ENCODE results near the gene KLHL12.
A peak's percentile ranks its signal among the peaks of the same experiment; 100 is the strongest.

The KLHL12 gene

GRCh38 chr1:202965422-202965821 lies 38.4 kb upstream of the KLHL12 start:
- no peak for ATAC-seq
- no peak for TF ChIP-seq BACH2 (CRISPR knock-in tag; IDR thresholded peaks at IDR 0.05; ENCODE audit: borderline replicate concordance)
- no peak for TF ChIP-seq PPARA (CRISPR knock-in tag; IDR thresholded peaks at IDR 0.05; ENCODE audit: borderline replicate concordance)
- no peak for TF ChIP-seq RARB (CRISPR knock-in tag; IDR thresholded peaks at IDR 0.05)
- TF ChIP-seq, protein P1, sequence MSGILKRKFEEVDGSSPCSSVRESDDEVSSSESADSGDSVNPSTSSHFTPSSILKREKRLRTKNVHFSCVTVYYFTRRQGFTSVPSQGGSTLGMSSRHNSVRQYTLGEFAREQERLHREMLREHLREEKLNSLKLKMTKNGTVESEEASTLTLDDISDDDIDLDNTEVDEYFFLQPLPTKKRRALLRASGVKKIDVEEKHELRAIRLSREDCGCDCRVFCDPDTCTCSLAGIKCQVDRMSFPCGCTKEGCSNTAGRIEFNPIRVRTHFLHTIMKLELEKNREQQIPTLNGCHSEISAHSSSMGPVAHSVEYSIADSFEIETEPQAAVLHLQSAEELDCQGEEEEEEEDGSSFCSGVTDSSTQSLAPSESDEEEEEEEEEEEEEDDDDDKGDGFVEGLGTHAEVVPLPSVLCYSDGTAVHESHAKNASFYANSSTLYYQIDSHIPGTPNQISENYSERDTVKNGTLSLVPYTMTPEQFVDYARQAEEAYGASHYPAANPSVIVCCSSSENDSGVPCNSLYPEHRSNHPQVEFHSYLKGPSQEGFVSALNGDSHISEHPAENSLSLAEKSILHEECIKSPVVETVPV (CRISPR knock-in tag; IDR thresholded peaks at IDR 0.05), result no peak
- TF ChIP-seq, protein P2, sequence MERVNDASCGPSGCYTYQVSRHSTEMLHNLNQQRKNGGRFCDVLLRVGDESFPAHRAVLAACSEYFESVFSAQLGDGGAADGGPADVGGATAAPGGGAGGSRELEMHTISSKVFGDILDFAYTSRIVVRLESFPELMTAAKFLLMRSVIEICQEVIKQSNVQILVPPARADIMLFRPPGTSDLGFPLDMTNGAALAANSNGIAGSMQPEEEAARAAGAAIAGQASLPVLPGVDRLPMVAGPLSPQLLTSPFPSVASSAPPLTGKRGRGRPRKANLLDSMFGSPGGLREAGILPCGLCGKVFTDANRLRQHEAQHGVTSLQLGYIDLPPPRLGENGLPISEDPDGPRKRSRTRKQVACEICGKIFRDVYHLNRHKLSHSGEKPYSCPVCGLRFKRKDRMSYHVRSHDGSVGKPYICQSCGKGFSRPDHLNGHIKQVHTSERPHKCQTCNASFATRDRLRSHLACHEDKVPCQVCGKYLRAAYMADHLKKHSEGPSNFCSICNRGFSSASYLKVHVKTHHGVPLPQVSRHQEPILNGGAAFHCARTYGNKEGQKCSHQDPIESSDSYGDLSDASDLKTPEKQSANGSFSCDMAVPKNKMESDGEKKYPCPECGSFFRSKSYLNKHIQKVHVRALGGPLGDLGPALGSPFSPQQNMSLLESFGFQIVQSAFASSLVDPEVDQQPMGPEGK (CRISPR knock-in tag; IDR thresholded peaks at IDR 0.05; ENCODE audit: borderline replicate concordance), result no peak

DNA sequence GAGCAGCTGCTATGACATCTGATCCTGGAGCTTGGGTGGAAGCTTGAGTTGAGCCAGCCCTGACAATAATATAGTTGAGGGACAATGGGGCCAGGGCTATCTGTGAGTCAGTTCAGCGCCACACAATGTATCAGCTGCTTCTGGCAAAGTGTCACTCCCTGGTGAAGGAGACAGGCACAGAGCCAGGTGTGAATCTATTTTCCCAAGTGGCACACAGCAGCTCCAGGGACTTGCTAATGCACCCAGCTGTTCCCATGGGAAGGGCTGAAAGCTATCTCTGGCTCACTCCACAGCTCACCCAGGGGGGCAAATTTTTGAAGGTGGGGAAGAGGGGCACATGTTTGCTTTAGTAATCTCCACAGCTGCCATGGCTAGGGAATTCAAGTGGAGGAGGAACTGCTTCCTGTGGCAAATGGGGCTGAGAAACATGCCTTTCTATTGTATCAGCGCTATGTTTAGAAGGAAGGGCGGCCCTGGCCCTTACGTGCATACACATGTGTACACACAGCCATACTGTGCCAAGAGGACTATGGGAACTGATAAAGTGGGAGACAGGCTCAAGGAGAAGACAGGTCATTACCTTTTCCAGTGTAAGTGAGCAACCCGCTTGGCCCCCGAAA lies 37.9 kb upstream of the KLHL12 start:
- ATAC-seq, result no peak
- TF ChIP-seq GLIS3 (CRISPR knock-in tag; IDR thresholded peaks at IDR 0.05) (no peak), ZNF565 (CRISPR knock-in tag; conservative IDR thresholded peaks at IDR 0.05; ENCODE audit: low read depth) (no peak), SNAI2 (CRISPR knock-in tag; IDR thresholded peaks at IDR 0.05) (no peak), CSDC2 (CRISPR knock-in tag; IDR thresholded peaks at IDR 0.05) (no peak), ZNF8 (CRISPR knock-in tag; IDR thresholded peaks at IDR 0.05) (no peak), BACH2 (CRISPR knock-in tag; IDR thresholded peaks at IDR 0.05; ENCODE audit: borderline replicate concordance) (no peak), POU6F1 (CRISPR knock-in tag; IDR thresholded peaks at IDR 0.05; ENCODE audit: borderline replicate concordance, low read depth) (no peak), ZC3H10 (CRISPR knock-in tag; IDR thresholded peaks at IDR 0.05) (no peak), ZNF70 (CRISPR knock-in tag; IDR thresholded peaks at IDR 0.05) (no peak), TOX (CRISPR knock-in tag; IDR thresholded peaks at IDR 0.05; ENCODE audit: borderline replicate concordance) (no peak), OSR1 (CRISPR knock-in tag; IDR thresholded peaks at IDR 0.05) (no peak)
- TF ChIP-seq, protein P3, sequence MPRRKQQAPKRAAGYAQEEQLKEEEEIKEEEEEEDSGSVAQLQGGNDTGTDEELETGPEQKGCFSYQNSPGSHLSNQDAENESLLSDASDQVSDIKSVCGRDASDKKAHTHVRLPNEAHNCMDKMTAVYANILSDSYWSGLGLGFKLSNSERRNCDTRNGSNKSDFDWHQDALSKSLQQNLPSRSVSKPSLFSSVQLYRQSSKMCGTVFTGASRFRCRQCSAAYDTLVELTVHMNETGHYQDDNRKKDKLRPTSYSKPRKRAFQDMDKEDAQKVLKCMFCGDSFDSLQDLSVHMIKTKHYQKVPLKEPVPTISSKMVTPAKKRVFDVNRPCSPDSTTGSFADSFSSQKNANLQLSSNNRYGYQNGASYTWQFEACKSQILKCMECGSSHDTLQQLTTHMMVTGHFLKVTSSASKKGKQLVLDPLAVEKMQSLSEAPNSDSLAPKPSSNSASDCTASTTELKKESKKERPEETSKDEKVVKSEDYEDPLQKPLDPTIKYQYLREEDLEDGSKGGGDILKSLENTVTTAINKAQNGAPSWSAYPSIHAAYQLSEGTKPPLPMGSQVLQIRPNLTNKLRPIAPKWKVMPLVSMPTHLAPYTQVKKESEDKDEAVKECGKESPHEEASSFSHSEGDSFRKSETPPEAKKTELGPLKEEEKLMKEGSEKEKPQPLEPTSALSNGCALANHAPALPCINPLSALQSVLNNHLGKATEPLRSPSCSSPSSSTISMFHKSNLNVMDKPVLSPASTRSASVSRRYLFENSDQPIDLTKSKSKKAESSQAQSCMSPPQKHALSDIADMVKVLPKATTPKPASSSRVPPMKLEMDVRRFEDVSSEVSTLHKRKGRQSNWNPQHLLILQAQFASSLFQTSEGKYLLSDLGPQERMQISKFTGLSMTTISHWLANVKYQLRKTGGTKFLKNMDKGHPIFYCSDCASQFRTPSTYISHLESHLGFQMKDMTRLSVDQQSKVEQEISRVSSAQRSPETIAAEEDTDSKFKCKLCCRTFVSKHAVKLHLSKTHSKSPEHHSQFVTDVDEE (CRISPR knock-in tag; IDR thresholded peaks at IDR 0.05), result no peak
- TF ChIP-seq, protein P1 (CRISPR knock-in tag; IDR thresholded peaks at IDR 0.05), result no peak

DNA sequence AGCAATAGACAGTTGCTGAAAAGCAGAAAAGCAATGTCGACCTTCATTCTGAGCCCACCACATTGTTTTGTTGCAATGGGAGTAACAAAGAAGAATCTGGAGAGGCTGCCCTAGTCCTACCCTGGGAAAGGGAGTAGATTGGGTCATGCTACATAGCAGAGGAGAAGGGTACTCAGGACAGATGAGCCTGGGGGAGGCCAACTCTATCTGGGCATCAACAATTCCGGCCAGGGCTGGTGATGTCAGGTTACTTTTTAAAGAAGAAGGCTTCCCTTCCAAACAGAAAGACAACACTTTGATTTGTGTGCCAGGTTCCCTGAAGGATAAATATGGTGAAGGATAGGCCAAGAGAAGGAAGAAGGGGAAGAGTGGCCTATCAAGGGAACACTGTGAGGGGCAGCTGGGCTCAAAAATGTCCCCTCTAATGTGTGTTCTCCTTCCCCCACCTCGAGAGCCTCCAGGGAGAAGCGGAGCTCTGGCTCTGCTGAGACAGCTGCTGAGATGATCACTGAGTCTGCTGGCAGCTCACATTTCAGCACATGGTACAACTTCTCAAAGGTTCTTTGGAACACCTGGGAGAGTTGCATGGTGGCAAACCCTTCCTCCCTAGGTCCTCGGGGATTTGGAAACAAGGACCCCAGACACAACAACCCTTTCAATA lies 34.3 kb upstream of the KLHL12 start:
- TF ChIP-seq ZNF8 (CRISPR knock-in tag; IDR thresholded peaks at IDR 0.05) (no peak), TCF4 (CRISPR knock-in tag; IDR thresholded peaks at IDR 0.05; ENCODE audit: borderline replicate concordance) (no peak)
- no peak for ATAC-seq

GRCh38 chr1:202959276-202959620 lies 32.2 kb upstream of the KLHL12 start:
- TF ChIP-seq CSDC2 (CRISPR knock-in tag; IDR thresholded peaks at IDR 0.05), result no peak
- TF ChIP-seq, protein P4, sequence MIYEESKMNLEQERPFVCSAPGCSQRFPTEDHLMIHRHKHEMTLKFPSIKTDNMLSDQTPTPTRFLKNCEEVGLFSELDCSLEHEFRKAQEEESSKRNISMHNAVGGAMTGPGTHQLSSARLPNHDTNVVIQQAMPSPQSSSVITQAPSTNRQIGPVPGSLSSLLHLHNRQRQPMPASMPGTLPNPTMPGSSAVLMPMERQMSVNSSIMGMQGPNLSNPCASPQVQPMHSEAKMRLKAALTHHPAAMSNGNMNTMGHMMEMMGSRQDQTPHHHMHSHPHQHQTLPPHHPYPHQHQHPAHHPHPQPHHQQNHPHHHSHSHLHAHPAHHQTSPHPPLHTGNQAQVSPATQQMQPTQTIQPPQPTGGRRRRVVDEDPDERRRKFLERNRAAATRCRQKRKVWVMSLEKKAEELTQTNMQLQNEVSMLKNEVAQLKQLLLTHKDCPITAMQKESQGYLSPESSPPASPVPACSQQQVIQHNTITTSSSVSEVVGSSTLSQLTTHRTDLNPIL (CRISPR knock-in tag; IDR thresholded peaks at IDR 0.05; ENCODE audit: low read depth), result no peak
- TF ChIP-seq, protein P2 (CRISPR knock-in tag; IDR thresholded peaks at IDR 0.05; ENCODE audit: borderline replicate concordance), result no peak
- peak; percentile 50 for ATAC-seq

Measured in SK-N-SH treated with all-trans-retinoic acid at 6 μM for 48 hours (cell line).